ENCODE measurements around the gene CHAF1A.

The CHAF1A gene

DNA sequence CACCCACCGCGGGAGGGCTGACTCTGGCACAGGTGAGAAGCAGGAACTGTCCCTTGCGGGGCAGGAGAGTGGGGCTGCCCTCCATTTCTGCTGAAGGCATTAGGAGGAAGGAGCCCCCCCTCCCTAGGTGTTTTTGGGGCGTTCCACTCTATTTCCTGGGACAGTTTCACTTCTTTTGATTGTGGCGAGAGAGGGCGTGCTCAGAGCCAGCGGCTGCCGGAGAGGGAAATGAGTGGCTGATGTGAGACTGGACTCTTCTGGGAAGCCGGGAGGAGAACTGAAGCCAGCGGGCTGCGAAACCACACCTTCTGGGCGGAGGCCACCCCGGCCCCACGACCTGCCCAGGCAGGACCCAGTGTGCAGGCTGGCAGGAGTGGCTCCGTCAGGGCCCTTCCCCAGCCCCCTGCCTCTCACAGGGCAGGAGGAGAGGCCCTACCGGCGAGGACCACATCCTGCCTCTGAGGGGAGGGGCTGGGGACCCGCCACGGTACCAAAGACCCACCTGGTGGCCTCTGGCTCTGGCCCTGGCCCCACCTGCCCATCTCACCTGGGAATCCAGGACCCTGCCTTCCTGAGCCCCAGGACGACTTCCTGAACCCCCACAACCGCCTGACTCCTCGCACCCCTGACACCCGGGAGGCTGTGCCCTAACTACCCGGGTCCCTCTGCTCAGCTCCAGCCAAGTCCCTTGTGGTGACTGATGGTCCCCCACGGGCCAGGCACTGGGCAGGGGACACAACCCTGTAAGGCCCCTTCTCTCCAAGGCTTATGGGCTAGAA lies 33.1 kb upstream of the CHAF1A start:
- H3K27ac Mint-ChIP-seq, result peak overlapping the region; percentile 71 to 82 (median 81)

DNA sequence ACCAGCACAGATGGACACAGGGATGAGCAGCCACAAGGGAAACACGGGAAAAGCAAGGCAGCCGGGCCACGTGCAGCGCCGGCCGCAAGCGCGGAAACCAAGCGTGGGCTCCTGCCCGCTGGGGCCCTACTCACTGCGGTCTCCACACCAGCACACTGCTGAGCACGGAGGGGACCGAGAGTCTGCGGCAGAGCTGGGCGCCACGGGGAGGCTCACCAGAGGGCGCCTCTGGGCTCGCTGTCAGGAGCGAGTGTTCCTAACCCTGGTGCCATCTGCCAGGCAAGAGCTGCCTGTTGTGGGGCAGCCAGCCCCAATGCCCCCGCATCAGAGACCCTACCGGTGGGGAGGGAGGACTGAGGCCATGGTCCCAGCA lies 32.6 kb upstream of the CHAF1A start:
- TF ChIP-seq, protein P1, sequence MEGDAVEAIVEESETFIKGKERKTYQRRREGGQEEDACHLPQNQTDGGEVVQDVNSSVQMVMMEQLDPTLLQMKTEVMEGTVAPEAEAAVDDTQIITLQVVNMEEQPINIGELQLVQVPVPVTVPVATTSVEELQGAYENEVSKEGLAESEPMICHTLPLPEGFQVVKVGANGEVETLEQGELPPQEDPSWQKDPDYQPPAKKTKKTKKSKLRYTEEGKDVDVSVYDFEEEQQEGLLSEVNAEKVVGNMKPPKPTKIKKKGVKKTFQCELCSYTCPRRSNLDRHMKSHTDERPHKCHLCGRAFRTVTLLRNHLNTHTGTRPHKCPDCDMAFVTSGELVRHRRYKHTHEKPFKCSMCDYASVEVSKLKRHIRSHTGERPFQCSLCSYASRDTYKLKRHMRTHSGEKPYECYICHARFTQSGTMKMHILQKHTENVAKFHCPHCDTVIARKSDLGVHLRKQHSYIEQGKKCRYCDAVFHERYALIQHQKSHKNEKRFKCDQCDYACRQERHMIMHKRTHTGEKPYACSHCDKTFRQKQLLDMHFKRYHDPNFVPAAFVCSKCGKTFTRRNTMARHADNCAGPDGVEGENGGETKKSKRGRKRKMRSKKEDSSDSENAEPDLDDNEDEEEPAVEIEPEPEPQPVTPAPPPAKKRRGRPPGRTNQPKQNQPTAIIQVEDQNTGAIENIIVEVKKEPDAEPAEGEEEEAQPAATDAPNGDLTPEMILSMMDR (IDR thresholded peaks at IDR 0.05; ENCODE audit: unreplicated experiment in 3 of 3), result peak in 2 of 3 experiments; percentile 12 to 32
- H3K27ac Mint-ChIP-seq, result peak overlapping the region in 2 of 3 experiments; percentile 59 to 71
- no peak overlapping the region for H3K4me3 Mint-ChIP-seq
- H3K4me1 Mint-ChIP-seq, result peaks cover 52% of the 10 kb centered on the region
- H3K9me3 Mint-ChIP-seq, result no peaks in the 10 kb centered on the region
- no peaks in the 10 kb centered on the region for H3K36me3 Mint-ChIP-seq (ENCODE audit: low read depth)
- no peaks in the 10 kb centered on the region for H3K27me3 Mint-ChIP-seq (ENCODE audit: low read depth)

More for the DNA sequence above, 33.1 kb upstream of the CHAF1A start:
- peak overlapping the region in 1 of 3 experiments; percentile 45 for H3K4me3 Mint-ChIP-seq
- H3K27me3 Mint-ChIP-seq (ENCODE audit: low read depth), result no peaks in the 10 kb centered on the region
- H3K36me3 Mint-ChIP-seq (ENCODE audit: low read depth), result no peaks in the 10 kb centered on the region
- no peaks in the 10 kb centered on the region for H3K9me3 Mint-ChIP-seq
- TF ChIP-seq, protein P1 (IDR thresholded peaks at IDR 0.05; ENCODE audit: unreplicated experiment in 3 of 3), result no peak
- peaks cover 52% of the 10 kb centered on the region for H3K4me1 Mint-ChIP-seq

DNA sequence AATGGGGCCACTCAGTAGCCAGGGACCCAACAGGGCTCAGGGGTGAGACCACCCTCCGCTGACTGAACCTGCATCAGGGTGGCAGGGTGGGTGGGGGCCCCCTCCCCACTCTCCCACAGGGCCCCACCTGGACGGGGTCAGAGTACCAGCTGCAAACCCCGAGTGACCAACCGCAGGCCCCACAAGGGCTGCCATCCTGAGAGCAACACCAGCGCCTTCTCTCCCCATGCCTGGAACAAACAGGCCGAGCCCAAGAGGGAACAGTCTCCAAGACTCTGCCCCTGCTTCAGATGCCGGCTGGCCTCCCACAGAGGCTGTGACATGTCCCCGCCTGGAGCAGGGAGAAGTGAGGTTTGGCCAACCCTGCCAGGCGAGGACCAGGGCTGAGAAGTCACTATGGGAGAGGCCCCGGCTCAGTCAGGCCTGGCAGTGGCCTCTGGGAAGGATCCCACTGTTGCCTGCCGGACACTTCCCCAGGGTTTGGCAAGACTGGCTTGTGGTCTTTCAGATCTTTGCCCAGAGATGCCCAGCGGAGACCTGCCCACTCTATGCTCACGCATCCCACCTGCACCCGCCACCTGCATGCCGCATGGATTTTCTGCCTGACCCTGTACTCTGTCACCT lies 31.9 kb upstream of the CHAF1A start:
- no peaks in the 10 kb centered on the region for H3K9me3 Mint-ChIP-seq

DNA sequence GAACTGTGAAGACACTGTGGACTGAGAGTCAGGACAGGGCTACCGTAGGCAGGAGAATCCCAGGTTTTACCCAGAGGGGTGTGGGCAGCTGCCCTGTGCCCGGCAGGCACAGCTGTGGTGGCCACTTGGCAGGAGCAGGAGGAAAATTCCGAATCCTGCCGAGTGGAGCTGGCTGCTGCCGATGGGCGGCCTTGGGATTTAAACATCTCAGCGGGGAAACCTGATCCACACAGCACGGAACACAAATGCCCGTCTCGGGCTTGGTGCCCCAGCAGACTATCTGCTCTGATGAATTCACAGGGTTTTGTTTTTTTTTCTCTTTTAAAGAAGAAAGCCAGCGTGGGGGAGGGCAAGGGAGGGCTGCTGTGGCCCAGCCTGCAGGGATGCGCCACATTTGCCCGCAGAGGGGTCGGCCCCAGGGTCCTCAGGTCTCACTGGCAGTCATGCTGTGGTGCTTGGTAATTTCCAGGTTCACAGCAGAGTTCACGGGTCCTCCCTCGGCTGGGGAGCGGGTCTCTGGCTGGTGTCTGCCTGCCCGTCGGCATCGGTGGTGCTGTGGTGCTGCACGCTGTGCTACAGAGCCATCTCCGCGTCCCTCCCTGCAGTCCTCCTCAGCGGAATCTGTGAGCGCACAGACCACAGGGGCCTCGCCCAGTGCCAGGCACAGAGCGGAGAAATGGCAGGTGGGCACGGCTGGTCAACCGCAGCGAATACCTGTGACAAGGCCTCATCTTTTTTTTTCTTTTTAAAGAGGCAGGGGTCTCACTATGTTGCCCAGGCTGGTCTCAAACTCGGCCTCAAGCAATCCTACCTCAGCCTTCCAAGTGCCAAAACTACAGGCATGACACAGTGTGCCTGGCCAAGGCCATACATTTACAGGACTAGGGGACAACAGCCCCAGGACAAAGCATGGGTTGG lies 30.9 kb upstream of the CHAF1A start:
- peak overlapping the region; percentile 77 to 86 (median 79) for H3K27ac Mint-ChIP-seq
- H3K27me3 Mint-ChIP-seq (ENCODE audit: low read depth), result no peaks in the 10 kb centered on the region
- H3K4me3 Mint-ChIP-seq, result peak overlapping the region in 2 of 3 experiments; percentile 32 to 34
- peaks cover 66% of the 10 kb centered on the region for H3K4me1 Mint-ChIP-seq
- no peaks in the 10 kb centered on the region for H3K9me3 Mint-ChIP-seq
- TF ChIP-seq, protein P1 (IDR thresholded peaks at IDR 0.05; ENCODE audit: unreplicated experiment in 3 of 3), result no peak
- no peaks in the 10 kb centered on the region for H3K36me3 Mint-ChIP-seq (ENCODE audit: low read depth)

More for the DNA sequence above, 31.9 kb upstream of the CHAF1A start:
- no peaks in the 10 kb centered on the region for H3K36me3 Mint-ChIP-seq (ENCODE audit: low read depth)
- peak overlapping the region; percentile 77 to 86 (median 79) for H3K27ac Mint-ChIP-seq
- H3K27me3 Mint-ChIP-seq (ENCODE audit: low read depth), result no peaks in the 10 kb centered on the region
- TF ChIP-seq, protein P1 (IDR thresholded peaks at IDR 0.05; ENCODE audit: unreplicated experiment in 3 of 3), result no peak
- H3K4me1 Mint-ChIP-seq, result peaks cover 57% of the 10 kb centered on the region
- peak overlapping the region in 1 of 3 experiments; percentile 9 for H3K4me3 Mint-ChIP-seq

DNA sequence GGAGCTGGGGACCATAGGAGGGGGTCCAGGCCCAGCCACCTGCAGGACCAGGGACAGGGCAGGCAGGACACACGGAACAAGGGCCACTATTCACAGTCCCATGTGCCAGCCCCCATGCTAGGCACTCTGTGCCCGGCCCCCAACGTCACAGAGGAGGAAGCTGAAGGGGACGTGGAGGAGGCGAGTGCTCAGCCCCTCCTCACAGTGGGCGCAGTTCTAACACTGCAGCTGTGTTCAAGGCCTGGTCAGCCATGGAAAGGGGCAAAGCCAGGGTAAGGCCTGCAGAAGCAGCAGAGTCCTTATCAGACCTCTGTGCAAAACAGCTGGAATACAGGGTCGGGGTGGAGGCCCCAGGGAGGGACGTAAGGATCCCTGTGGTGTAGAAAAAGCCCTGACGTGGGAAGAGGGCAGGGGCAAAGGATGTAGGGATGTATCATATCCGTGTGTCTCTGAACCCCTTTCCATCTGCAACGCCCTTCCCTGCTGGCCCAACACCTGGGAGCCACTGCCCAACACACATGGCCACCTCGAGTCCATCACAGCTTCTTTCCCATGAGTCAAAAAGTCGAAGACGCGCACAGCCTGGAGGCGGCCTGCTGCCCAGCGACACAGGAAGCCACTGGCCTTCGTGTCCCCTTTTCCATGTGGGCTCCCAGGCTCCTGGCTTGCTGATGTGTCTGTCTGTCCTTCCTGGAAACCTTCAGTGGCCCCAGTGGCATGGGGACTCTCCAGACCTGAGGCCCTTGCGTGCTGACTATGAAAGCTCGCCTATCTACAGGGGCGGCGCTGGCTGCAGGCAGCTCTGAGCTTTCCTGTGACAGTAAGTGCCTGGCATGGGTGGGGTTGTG lies 30.1 kb upstream of the CHAF1A start:
- Mint-ChIP-seq H3K4me1 (peaks cover 69% of the 10 kb centered on the region), H3K36me3 (ENCODE audit: low read depth) (no peaks in the 10 kb centered on the region), H3K27ac (peak overlapping the region; percentile 77 to 86 (median 79)), H3K4me3 (no peak overlapping the region), H3K27me3 (ENCODE audit: low read depth) (no peaks in the 10 kb centered on the region), H3K9me3 (no peaks in the 10 kb centered on the region)
- TF ChIP-seq, protein P1 (IDR thresholded peaks at IDR 0.05; ENCODE audit: unreplicated experiment in 3 of 3), result no peak

Data from nephron (organoid).